CD4-positive, alpha-beta T cell treated with Interleukin-17A for 4 hours (primary cell): ENCODE measurements around the gene ZNF444.
"Not testable (repeated sequence)": the region's sequence is repeated elsewhere in the genome, so short reads cannot be mapped to it uniquely, and the experiment has no call there.

Experiments used
- DNase-seq: peaks from one replicate; pipeline ENCODE4 v3.0.0-alpha.2; 2020; ENCODE audit warnings: mixed read lengths

ZNF444 gene

GRCh38 chr19:56189785-56190184 is 48.7 kb downstream of the ZNF444 start:
- no peak for DNase-seq

- DNase-seq = no peak
These were observed 50.0 kb downstream of the ZNF444 start for GRCh38 chr19:56191115-56191514.

GRCh38 chr19:56191711-56192110 is 50.6 kb downstream of the ZNF444 start:
- no peak for DNase-seq

DNA sequence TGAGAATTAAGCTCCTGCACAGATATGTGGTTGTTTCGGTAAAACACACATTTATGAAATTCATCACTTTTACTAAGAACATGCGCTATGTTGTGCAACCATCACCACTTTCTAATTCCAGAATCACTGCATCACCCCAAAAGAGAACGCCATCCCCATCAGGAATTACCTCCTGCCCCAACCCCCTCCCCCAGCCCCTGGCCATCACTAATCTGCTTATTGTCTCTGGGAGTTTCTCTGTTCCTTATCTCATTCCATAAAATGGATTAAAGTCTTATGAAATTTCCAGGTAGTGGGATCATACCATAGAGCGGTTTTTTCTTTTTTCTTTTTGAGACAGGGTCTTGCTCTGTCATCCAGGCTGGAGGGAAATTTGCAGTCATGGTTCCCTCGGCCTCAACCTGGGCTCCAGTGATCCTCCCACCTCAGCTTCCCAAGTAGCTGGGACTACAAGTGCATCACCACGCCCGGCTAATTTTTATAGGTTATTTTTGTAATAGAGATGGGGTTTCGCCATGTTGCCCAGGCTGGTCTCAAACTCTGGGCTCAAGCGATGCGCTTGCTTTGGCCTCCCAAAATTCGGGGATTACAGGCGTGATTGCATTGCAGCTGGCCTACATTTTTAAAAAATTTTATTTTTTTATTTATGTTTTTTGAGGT is 53.0 kb downstream of the ZNF444 start:
- no peak for DNase-seq

GRCh38 chr19:56197646-56198045 is 56.6 kb downstream of the ZNF444 start, which contains the start of gene ZSCAN5B:
ZSCAN5B (minus strand) TSS chr19:56197783; CDS start chr19:56193052, 4,731 bp downstream.
- DNase-seq = not testable (repeated sequence)

GRCh38 chr19:56199687-56200086 is 58.6 kb downstream of the ZNF444 start:
- no peak for DNase-seq

DNA sequence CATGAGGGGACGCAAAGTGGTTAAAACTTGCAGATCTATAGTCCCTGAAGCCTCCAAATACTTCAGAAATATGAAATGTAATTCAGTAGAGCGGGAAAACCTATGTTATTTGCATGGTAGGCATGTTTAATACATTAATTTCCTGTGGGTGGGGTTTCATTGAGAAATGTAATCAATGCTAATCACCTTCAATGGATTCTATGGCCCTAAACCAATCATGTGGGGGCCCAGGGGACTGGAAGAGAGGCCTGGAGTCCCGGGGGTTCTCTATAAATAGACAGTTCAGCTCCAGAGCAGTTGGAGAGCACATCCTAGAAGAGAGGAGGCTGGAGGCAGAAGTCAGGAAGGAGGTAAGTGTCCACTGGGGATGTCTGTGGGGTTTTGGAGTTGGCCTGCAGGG is 60.9 kb downstream of the ZNF444 start, which contains the start of gene ZSCAN5C:
ZSCAN5C (plus strand) TSS at position 301 of the 400 bp plus-strand sequence. CDS start 3,641 bp downstream, outside the sequence.
- DNase-seq = no peak

DNA sequence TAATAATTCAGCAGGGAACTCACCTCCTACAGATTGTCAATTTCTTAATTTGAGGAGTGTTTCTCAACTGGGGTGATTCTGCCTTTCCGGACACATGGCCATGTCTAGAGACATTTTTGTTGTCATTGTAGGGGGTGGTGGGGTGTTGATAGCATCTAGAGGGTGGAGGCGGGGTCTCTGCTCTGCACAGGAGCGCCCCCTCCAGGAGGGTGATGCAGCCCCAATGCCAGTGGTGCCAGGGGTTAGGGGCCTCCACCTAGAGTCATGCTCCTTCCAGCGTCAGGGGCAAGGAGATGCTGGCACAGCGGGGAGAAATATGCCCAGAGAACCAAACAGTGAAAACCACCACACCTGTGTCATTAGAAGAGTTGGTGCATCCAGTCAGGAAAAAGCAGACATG is 66.5 kb downstream of the ZNF444 start:
- not testable (repeated sequence) for DNase-seq

- DNase-seq = no peak
These were observed 68.0 kb downstream of the ZNF444 start for GRCh38 chr19:56209091-56209490.

GRCh38 chr19:56210036-56210435 is 68.9 kb downstream of the ZNF444 start:
- DNase-seq = not testable (repeated sequence)
